Stimulated activated CD4-positive, alpha-beta T cell treated with anti-CD3 and anti-CD28 coated beads, Interleukin-4, amount 100 ng/mL, for 48 hours (primary cell): Measurements from ENCODE around the gene TBCD.

Source experiments
- DNase-seq, 2 donors: peaks; one replicate each; pipeline ENCODE4 v3.0.0-alpha.2; 2020; ENCODE audit warnings: low read depth in 2 of 2

Gene TBCD

DNA sequence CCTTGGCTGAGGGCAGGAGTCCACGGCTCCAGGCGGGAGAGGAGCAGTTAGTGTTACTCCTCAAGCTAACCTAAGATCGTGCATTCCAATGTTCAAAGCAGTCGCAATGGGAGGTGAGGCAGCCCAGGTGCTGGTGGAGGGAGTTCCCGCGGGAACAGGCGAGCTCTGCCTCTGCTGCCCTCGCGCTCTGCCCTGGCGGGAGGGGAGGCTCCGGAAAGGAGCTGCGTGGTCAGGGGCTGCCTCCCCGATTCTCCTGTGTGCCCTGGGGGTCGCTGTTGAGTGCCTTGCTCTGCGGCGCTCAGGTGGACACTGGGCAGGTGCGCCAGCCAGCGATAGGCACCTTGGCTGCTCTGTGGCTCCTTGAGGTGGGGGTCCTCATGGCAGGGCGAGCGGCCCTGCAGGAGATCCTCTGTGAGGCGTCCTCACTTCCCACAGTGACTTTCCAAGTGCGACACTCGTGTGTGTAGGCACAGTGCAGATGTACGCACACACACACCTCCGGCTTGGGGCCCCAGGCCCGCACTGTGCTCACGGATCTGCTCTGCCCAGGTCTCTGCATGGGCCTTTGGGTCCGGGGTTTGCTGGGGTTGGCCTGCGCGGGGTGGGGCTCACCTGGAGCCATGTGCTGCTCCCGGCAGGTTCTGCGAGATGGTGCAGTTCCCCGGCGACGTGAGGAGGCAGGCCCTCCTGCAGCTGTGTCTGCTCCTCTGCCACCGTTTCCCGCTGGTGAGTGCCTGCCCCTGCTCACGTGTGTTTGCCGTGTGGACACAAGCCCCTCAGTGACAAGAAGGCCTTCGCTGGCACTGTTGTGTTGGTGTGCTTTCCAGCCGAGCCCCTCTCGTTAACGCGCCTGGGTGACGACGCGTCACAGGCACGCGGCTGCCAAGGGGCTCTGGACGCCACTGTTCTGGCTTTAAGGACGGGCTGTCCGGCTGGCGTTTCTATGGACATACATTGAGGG lies 185.8 kb downstream of the TBCD start:
- no peak for DNase-seq

DNA sequence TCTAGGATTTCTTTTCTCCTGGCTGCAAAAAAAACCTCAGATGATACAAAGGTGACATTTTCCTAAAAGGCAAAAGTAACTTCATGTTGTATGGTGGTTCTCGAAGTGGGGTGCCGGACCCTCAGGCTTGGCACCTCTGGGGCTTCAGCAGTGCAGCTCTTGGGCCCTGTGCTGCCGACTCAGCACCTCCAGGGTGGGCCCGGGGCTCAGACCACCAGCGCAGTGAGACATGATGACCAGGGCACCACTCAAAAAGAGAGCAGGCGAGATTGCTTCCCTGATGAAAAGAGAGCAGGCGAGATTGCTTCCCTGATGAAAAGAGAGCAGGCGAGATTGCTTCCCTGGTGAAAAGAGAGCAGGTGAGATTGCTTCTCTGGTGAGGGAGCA lies 186.6 kb downstream of the TBCD start:
- DNase-seq = no peak

DNA sequence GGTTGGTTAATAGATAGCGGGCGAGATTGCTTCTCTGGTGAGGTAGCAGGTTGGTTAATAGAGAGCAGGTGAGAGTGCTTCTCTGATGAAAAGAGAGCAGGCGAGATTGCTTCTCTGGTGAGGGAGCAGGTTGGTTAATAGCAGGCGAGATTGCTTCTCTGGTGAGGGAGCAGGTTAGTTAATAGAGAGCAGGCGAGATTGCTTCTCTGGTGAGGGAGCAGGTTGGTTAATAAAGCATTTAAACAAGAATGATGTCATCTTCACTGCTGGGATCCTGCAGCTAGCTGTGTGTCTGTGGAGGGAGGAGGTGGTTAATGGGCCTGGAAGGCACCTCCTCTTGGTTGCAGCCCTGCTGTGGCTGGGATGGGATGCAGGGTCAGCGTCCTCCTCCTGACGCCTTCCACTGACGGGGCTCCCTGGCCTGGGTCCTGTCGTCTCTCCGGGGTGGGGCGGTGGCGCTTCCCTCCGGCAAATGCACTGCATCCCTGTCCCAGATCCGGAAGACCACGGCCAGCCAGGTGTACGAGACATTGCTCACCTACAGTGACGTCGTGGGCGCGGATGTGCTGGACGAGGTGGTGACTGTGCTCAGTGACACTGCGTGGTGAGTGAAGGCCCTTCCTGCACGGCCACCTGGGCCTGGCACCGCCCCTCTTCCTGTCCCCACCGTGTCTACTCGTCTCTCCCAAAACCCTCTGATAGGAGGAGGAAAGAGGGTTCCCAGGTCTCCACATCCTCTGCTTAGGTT lies 187.2 kb downstream of the TBCD start:
- DNase-seq = no peak

DNA sequence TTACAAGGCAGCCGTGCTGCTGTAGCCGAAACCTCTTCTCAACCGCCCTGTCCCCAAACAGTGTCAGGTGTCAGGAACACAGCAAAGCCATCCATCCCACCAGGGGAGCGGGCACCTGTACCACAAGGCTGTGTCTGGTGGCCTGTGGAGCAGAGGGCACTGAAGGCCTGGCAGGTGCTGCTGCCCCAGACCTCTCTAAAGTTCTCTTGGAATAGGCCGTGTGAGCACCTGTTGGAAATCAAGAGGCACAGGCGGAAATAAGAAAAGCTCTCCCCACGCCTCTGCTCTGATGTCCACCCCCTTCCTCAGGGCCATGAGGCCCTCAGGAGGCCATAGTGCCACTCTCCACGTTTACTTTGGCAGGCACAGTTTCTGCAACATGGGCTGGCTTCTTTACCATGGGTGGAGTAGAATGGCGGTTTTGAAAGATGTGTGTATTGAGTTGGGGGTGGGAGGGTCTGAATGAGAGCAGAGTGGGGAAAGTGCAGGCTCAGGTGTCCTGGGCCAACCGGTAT lies 187.8 kb downstream of the TBCD start:
- no peak for DNase-seq

DNA sequence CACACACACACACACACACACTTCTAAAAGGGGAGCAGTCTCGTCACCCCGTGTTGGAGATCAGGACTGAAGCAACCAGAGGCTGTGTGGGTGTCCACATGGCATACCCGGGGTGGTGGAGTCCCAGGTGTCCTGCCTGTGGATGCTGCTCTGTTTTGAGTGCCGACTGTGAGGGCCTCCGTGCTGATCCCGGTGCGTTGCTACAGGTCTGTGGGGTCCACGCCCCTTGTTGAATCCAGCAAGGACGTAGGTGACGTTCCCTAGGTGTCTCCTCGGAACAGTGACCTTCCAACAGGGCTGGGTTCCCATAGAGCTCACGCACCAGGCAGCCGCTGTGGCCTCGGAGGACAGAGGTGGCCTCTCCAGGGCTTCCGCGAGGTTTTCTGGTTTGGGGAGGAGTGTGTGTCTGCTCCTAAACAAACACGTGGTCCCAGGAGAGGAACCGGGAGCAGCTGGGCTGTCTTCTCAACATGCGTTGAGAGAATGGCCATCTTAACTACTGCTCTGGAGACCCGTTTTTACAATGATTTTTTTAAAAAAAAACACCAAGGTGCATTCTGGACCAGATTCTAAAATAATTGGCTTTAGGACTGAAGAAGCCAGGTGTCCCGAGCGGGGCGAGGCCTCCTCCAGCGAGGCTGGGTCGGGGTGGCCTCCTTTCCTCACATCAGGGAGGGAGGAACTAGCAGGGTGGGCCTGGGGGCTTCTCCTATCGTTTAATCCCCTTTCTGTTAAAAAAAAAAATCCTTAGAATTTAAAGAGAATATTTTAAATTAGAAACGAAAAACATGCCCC lies 188.6 kb downstream of the TBCD start:
- DNase-seq = no peak

DNA sequence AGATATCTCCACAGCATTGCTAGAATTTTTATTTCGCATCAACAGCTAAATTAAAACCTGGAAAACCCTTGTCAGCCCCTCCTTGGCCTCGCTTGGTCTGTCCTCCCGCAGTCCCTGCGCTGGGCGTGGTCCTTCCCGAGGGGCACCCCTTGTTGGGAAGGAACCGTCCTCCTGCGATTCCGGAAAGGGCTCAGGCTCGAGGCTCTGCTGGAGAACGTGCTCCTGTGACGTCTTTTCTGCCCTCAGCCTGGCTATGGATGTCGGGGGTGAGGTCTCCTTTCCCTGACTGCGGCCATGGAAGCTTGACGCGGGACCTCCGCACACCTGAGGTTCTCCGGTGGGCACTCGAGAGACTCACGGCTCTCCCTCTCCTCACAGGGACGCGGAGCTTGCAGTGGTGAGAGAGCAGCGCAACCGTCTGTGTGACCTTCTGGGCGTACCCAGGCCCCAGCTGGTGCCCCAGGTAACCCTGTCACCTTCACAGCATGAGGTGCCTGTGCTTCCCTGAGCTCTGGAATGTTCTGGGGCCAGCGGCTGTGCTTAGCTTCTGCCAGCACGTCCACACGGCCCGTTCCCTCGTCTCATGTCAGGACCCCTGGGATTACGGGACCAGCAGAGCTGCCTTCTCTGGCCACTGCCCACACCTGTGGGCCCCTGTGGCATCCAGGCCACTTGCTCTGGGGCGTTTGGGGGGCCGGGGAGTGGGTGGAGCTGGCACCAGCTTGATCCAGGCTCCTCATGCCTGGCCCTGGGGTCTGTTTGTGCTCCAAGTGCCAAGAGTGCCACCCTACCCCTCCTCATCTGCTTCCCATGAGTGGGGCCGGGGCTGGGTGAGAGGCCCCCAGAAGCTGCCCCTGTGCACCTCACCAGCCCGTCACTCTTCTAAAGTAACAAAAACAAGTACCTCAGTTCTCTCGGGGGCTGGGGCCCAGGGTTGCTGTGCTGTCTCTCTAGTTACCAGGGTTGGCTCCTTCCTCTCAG lies 189.4 kb downstream of the TBCD start:
- no peak for DNase-seq

DNA sequence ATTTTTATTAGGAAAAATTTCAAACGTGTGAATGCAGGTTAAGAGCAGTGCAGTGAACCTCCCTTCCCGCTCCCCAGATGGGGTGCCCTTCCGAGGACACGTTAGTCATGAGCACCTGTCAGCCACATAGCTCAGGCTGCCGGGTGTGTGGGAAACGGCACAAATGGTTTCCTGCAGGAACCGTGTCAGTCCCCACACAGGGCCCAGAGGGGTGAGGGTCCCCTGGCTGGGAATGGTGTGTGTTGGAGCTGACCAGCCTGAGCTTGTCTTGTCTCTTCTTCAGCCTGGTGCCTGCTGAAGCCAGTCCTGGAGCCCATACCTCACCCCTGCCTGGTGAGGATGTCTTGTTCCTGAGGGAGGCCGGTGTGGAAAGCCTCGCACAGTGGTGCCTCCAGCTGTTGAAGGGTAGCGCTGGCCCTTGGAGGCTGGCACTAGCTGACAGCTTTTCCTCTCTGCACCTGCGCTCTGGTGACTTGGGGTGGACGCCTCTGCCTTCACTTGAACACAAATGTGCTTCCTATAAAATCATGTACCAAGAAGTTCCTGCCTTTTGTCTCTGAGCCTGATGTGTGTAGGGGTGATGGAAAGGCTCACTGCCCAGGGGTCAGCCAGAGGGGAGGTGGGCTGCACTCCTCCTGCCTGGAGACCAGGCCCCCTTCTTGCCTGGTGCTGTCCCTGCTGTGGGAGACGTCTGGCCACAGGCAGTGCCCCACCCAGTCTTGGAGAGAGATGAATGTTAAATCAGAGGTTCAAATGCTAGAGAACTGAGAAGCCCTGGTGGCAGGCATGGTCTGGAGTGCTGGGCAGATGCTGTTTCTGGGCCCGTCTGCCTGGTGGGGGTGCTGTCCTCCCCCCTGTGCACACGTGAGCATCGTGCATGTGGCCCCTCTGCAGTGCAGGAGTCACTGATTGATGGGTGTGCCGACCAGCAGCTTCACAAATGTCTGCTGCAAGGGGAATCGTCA lies 190.6 kb downstream of the TBCD start:
- no peak for DNase-seq

DNA sequence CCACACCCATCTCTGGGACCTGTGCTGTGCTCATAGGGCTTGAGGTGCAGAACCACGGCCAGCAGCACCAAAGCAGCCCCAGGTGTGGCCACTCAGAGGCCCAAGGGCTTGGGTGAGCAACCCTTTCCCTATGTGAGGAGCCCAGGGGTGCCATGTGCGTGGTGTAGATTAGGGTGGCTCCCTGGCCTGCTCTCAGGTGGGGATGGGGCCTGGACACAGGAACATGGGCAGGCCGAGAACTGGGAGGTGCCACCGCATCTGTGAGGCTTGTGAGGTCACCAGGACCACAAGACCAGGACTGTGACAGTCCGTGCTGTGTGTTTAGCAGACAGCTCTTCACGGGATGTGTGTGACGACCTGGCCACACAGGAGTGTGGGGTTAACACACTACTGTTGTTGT lies 191.5 kb downstream of the TBCD start:
- DNase-seq = no peak

DNA sequence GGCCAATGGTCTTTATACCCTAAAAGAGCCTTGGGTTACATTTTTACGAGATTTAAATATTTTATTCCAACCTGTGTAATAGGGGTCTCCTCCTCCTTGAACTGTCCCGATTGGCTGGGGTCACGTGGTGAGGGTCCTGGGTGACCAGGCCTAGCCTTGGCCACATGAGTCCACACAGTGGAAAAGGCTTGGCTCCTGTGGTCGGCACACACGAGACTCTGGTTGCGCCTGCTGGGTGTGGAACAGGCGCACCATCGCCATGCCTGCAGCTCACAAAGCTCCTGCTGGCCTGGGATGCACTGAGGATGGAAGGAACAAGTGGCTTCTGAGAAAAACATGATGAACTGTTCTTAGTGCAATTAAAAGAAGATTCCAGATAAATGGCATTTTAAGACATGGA lies 191.9 kb downstream of the TBCD start:
- no peak for DNase-seq

DNA sequence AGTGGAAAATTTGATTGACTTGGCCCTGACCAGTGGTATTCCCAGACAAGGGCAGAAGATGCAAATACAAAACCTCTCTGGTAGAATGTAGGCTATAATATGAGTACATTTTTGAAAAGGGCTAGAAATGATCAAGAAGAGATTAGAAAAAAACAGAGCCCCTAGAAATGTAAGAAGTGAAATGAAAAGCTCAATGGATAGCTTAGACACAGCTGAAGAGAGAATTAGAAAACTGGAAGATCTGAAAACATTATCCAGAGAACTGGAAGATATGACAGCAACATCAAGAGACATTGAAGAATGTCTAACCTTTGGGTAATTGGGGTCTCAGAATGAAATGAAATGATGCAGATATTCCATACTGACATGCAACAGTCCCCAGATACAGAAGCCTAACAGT lies 193.1 kb downstream of the TBCD start:
- DNase-seq = no peak

DNA sequence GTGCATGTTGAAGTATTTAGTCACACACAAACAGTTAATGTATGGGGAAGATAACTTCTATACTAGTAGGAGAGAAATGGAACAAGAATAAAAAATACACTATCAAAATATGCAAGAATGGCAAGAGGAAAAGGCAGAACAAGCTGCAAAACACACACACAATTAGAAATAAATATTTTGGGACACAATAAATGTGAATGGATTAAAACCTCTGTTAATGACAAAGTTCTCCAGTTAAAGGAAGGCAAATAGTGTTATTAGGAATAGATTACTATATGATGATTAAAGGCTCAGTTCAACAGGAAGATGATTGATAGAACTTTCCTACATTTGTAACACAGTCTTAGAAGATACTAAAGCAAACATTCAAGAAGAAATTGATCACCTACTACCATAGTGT lies 194.2 kb downstream of the TBCD start:
- DNase-seq = no peak

DNA sequence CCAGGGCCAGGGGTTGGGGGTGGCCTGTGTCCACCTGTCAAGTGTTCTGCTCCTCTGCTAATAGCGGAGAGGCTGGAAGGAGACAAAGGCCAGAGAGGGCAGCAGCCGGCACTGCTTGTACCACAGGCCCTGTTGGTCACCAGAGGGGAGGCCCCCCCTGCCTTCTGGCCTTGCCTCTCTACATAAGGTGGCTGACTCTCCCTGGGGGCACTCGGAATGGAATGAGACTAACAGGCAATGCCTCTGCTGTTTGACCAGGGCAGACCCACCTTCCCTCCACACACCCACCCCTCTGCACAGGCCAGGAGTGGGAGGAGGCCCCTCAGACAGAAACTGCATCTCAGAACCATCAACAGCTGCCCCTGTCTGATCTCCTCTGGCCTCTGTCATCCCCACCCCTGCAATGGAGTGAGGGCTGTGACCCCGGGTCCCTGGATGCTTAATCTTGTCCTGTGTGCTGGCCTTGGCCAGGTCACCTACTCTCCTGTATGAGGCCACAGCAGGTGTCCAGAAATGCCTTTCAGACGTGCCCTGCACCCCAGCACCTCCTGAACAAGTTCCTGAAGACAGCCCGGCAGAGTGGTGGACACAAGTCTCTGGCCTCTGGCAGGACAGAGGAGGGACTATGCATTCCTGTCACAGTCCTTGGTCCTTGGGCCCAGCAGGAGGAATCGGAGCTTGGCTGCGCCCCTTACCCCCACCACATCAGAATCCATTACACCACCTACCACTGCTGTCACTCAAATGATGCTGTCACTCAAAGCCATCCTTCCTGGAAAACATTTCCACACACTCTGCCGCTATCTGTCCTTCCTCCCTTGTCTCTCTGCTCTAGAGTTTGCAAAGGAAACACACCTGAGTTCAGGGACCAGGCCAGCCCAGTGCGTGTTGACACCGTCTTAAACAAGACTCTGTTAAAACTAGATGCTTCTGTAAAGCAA lies 195.5 kb downstream of the TBCD start:
- DNase-seq = no peak

DNA sequence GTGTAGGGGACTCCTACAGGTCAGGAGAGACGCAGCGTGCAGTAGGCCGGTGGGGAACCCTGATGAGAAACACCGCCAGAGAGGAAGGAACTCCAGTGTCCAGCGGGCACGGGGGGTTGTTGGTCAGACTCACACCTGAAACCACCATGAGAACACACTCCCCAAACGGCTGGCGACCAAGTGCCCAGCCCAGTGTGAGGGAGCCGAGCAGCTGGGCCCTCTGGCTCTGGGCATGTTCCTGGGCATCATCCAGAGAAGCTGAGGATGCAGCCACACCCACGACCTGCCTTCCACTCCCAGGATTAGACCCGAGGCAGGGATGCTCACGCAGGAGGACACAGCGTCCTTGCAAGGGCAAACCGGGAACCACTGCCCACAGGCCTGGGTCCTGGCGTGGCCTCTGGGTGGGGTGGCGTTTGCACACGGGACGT lies 196.2 kb downstream of the TBCD start:
- no peak for DNase-seq

DNA sequence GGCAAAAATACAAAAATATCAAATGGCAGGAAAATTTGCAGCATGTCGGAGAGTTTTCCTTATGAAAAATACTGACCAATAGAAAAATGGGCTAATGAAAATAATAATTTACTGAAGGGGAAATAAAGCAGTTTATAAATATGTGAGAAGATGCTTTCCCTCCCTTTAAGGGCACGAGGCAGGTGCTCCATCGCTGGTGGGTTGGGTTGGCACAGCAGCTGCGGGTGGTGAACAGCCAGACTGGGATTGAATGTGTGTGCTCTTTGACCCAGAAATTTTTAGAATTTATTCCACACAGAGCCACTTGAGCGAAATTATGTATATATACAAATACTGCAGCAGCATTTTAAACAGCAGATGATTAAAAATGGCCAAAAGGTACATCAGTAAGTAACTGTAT lies 197.1 kb downstream of the TBCD start:
- DNase-seq = no peak

DNA sequence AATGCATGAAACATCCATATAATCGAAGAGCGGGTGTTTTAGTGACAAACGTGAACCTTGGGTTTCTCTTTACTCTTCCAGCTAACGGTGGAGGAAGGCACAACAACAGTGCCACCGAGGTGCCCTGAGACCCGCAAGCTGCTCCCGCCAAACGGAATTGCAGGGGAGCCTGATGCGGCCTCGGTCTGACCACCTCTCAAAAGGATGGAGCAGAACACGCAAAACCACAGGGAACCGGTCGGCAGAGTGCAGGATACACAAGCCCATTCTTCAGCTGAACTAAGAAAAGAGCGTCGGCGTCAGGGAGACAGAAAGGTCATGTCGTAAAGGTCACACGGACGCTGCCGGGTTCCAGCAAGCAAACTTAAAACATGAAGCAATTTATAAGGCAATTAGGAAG lies 197.5 kb downstream of the TBCD start:
- DNase-seq = no peak

DNA sequence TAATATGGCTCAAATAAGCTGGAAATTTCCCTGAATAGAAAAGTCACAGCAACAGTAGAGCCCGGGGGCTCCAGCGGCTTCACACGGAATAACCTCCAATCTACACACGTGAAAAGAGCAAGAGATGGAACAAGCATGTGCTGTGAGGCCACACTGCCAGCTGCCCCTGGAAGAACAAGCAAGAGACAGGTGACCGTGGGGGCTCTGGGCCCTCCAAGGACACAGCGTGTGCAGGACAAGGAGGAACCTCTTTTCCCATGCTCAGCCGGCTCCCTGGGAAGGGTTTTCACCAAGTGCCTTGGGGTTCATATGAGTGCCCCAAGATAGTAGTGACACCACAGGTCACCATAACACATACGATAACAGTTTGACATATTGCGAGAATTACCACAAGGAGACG lies 198.1 kb downstream of the TBCD start:
- no peak for DNase-seq

DNA sequence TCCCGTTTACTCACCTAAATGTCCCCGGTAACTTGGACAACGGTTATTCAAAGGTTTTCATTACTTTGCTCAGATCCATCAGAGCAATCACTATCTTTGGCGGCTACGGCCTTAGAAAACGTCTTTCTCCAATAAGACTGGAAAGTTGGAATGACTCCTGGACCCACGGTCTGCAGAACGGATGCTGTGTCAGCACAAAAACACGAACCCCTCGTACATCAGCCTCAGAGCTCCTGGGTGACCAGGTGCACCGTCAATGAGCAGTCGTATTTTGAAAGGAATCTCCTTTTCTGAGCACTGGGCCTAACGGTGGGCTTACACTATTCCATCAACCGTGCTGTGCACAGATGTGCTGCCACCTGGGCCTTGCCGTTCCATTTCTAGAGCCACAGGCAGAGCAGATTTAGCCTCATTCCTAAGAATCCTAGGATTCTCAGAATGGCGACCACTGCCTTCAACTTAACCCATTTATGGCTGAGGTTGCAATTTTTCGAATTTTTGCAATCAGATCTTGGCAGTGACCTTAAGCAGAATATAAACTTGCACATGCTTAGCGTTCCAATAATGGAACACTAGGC lies 198.7 kb downstream of the TBCD start:
- no peak for DNase-seq

DNA sequence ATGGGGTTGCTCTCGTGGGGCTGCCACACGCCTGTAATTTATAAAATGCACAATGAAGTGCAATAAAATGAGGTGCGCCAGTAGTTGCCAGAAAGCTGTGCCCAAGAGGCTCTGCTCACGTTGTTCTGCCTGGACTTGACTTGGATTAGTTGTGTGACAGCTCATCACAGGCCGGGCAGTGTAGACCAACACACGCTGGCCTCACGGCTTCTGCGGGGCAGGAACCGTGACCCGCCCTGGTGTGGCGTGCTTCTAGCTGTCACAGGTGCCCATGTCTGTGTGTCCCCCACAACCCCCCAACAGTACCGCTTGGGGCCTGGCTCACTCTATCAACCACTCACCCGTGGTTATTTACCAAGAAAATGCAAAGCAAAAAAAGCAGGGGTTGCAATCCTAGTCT lies 200.2 kb downstream of the TBCD start:
- no peak for DNase-seq
